Small intestine (tissue), 16 donors: ENCODE results near the gene CSNK1A1L. TPM values are rescaled to one million over a fixed set of nuclear protein-coding genes. Genes with fewer than 3 reads are reported as not detected.

Experiments used
- DNase-seq, 2 donors: peaks; one replicate each; pipeline versions ENCODE4 v3.0.0 to v3.0.0-alpha.2; 2013
- FAIRE-seq: peaks from 2 replicates; lab custom pipeline; 2012; peaks lifted over from hg19 to GRCh38; lab: Jason Lieb, UNC
- H3K27ac ChIP-seq, 3 donors: one replicate each; pipeline ENCODE4 v1.5.1; 2013; ENCODE audit warnings: low read length in 2 of 3, mild to moderate bottlenecking in 2 of 3, control low read depth in 1 of 3, inconsistent platforms in 1 of 3, low read depth in 1 of 3, moderate library complexity in 1 of 3
- H3K27me3 ChIP-seq, 3 donors: one replicate each; pipeline ENCODE4 v1.6.1; 2013; ENCODE audit warnings: low read length in 3 of 3, inconsistent platforms in 1 of 3; ENCODE audit not compliant: control insufficient read depth in 3 of 3, insufficient read depth in 3 of 3
- H3K36me3 ChIP-seq, 3 donors: one replicate each; pipeline ENCODE4 v1.6.1; 2013; ENCODE audit warnings: low read length in 3 of 3, inconsistent platforms in 1 of 3, low read depth in 1 of 3, mild to moderate bottlenecking in 1 of 3, moderate library complexity in 1 of 3; ENCODE audit not compliant: control insufficient read depth in 3 of 3, insufficient read depth in 2 of 3
- H3K4me1 ChIP-seq, 3 donors: one replicate each; pipeline ENCODE4 v1.6.1; 2013; ENCODE audit warnings: low read length in 2 of 3, inconsistent platforms in 1 of 3, low read depth in 1 of 3, mild to moderate bottlenecking in 1 of 3, moderate library complexity in 1 of 3; ENCODE audit not compliant: control insufficient read depth in 3 of 3, insufficient read depth in 2 of 3
- H3K4me3 ChIP-seq, 3 donors: one replicate each; pipeline ENCODE4 v1.5.1; 2013; ENCODE audit warnings: low read length in 3 of 3, control low read depth in 1 of 3, inconsistent platforms in 1 of 3, low read depth in 1 of 3, mild to moderate bottlenecking in 1 of 3, moderate library complexity in 1 of 3
- H3K9me3 ChIP-seq, 2 donors: one replicate each; pipeline ENCODE4 v1.6.1; 2013; ENCODE audit warnings: low read depth in 1 of 2, low read length in 1 of 2; ENCODE audit not compliant: control insufficient read depth in 2 of 2, insufficient read depth in 1 of 2
- WGBS, 3 donors: extraction: QIAGEN DNeasy Blood & Tissue Kit; methylation state at CpG; one replicate each; pipeline ENCODE4 v1.1.7; 2013; 5-methylcytosine and 5-hydroxymethylcytosine counted together
- long read RNA-seq, 10 donors: transcript quantifications; one replicate each; lab custom pipeline, GENCODE V29; 2026
- polyA plus RNA-seq, 4 donors: library from polyadenylated mRNA; stranded (reverse) in 3 of 4; unstranded in 1 of 4; fragments of 200-250 nt in 3 of 4; fragments of 120-200 nt in 1 of 4; gene quantifications; one replicate each; pipeline versions ENCODE4 v1.2.1 to v1.2.3, GENCODE V29; 2013
- donor health status: healthy with polysubstance abuse.
- donor health status: control.
- donor health status: control.
- donor health status: Bipolar disorder and iron deficiency.
- donor health status: healthy.

Gene CSNK1A1L
- not detected for polyA plus RNA-seq
- long read RNA-seq, donor 1 = 0 reads
- long read RNA-seq, donor 2 = 0 reads
- long read RNA-seq, donor 3 = 0 reads
- long read RNA-seq, donor 4 = 0 reads
- long read RNA-seq, donor 5 = 0 reads
- long read RNA-seq, donor 6 = 0 reads
- long read RNA-seq, donor 7 = 0 reads
- long read RNA-seq, donor 8 = 0 reads
- long read RNA-seq, donor 9 = 0 reads
- long read RNA-seq, donor 10, partial matches to known transcripts = 0 of 1 reads
- long read RNA-seq, donor 10, other reads (novel, unspliced or antisense) = 0 of 1 reads

- H3K9me3 ChIP-seq = no peaks in the 10 kb centered on the region
- no peak within 1 kb of the TSS for H3K4me3 ChIP-seq
- H3K36me3 ChIP-seq = no peaks in the 10 kb centered on the region
- DNase-seq (no peak), FAIRE-seq (no peak)
- H3K4me1 ChIP-seq = no peaks in the 10 kb centered on the region
- 88 to 93% (median 93%) methylated on average over 25 to 26 of the region's 26 CpGs for WGBS, 3 donors
- no peak within 1 kb of the TSS for H3K27ac ChIP-seq
- H3K27me3 ChIP-seq = no peaks in the 10 kb centered on the region
These were observed at the start of gene CSNK1A1L for GRCh38 chr13:37105251-37105714. Gene CSNK1A1L (minus strand): TSS chr13:37105664. CDS start chr13:37105256, 408 bp downstream.

DNA sequence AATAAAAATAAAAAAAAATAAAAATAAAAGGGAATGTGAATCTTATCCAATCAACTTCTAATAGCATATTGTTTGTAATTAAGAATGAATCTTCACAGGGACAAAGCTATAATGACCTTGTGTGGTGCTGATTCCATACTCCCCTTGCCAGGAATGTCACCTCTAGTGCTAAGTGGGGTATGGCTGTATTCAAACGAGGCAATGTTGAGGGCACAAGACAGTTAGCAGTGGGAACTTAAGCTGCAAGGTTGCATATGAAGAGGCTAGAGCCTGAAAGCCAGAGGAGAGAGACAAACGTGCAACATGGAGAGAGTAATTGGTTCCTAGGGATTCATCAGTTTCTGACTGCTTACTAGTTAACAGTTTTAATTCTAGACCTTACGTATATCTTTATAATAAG lies 43.9 kb upstream of the CSNK1A1L start:
- Histone ChIP-seq H3K36me3 (no peaks in the 10 kb centered on the region), H3K4me3 (no peak overlapping the region), H3K27me3 (no peaks in the 10 kb centered on the region), H3K4me1 (no peaks in the 10 kb centered on the region), H3K27ac (no peak overlapping the region), H3K9me3 (no peaks in the 10 kb centered on the region)
- DNase-seq (no peak), FAIRE-seq (no peak)
- WGBS, 3 donors = 42 to 49% (median 47%) methylated on average over 3 of the region's 3 CpGs

DNA sequence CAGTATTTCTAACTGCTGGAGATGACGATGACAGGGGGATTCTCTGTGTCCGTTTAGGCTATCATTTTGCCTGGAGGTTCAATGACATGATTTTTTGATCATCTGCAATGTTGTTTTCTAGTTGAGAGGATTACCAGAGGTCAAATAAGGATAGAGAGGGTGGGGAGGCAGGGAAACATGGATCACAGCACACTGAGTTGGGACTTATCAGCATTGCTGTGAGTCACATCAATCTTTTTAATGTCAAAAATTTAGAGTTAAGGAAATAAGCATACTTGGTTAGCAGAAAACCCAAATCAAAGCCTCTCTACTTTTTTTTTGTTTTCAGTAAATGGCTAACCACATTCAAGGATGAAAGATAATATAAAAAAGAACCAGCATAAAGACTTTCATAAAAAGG lies 43.0 kb upstream of the CSNK1A1L start:
- Histone ChIP-seq H3K9me3 (no peaks in the 10 kb centered on the region), H3K27me3 (no peaks in the 10 kb centered on the region), H3K36me3 (no peaks in the 10 kb centered on the region), H3K4me3 (no peak overlapping the region), H3K4me1 (no peaks in the 10 kb centered on the region), H3K27ac (no peak overlapping the region)
- FAIRE-seq (no peak), DNase-seq (no peak)
- WGBS, 3 donors = 70 to 75% (median 73%) methylated on average over 2 of the region's 2 CpGs

- DNase-seq (peak in 1 of 2 donors; percentile 15), FAIRE-seq (no peak)
- Histone ChIP-seq H3K4me1 (no peaks in the 10 kb centered on the region), H3K36me3 (no peaks in the 10 kb centered on the region), H3K27ac (no peak overlapping the region), H3K27me3 (no peaks in the 10 kb centered on the region), H3K4me3 (no peak overlapping the region), H3K9me3 (no peaks in the 10 kb centered on the region)
These were observed 39.2 kb upstream of the CSNK1A1L start for GRCh38 chr13:37144661-37145060.

- DNase-seq = no peak
- Histone ChIP-seq H3K36me3 (no peaks in the 10 kb centered on the region), H3K27me3 (no peaks in the 10 kb centered on the region), H3K27ac (no peak overlapping the region), H3K4me3 (no peak overlapping the region), H3K4me1 (no peaks in the 10 kb centered on the region), H3K9me3 (no peaks in the 10 kb centered on the region)
- FAIRE-seq = no peak
- WGBS, 3 donors = 8 to 29% (median 24%) methylated on average over 1 of the region's 1 CpG
These were observed 38.4 kb upstream of the CSNK1A1L start for GRCh38 chr13:37143911-37144310.

GRCh38 chr13:37142877-37143276 lies 37.4 kb upstream of the CSNK1A1L start:
- no peak overlapping the region for H3K27ac ChIP-seq
- H3K9me3 ChIP-seq = no peaks in the 10 kb centered on the region
- H3K4me3 ChIP-seq = no peak overlapping the region
- WGBS, 3 donors = 86 to 96% (median 93%) methylated on average over 1 of the region's 1 CpG
- H3K4me1 ChIP-seq = no peaks in the 10 kb centered on the region
- no peaks in the 10 kb centered on the region for H3K36me3 ChIP-seq
- DNase-seq (no peak), FAIRE-seq (no peak)
- H3K27me3 ChIP-seq = no peaks in the 10 kb centered on the region

- WGBS, 3 donors = 74 to 81% (median 76%) methylated on average over 1 of the region's 1 CpG
- Histone ChIP-seq H3K9me3 (no peaks in the 10 kb centered on the region), H3K4me3 (no peak overlapping the region), H3K27ac (no peak overlapping the region), H3K27me3 (no peaks in the 10 kb centered on the region), H3K36me3 (no peaks in the 10 kb centered on the region), H3K4me1 (no peaks in the 10 kb centered on the region)
- FAIRE-seq (no peak), DNase-seq (no peak)
These were observed 35.5 kb upstream of the CSNK1A1L start for GRCh38 chr13:37141011-37141410.

DNA sequence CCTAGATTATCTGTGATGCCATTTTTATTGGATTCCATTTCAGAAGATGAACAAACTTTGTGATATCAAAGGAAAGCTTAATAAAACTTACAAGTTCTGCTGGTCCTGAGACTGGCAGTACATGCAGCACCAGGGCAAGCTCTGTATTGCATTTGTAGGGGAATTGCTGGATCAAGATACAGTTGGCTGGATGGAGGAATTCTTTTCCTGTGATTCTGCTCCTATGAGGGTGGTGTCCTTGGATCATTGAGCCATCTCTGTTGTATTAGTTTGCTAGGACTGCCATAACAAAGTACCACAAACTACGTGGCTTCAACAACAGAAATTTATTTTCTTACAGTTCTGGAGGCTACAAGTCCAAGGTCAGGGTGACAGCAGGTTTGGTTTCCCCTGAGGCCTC lies 33.9 kb upstream of the CSNK1A1L start:
- Histone ChIP-seq H3K27ac (no peak overlapping the region), H3K4me1 (peaks cover 0 to 3% (median 0%) of the 10 kb centered on the region in 3 donors), H3K27me3 (no peaks in the 10 kb centered on the region), H3K36me3 (no peaks in the 10 kb centered on the region), H3K9me3 (no peaks in the 10 kb centered on the region), H3K4me3 (no peak overlapping the region)
- 50 to 67% (median 58%) methylated on average over 1 of the region's 1 CpG for whole genome bisulfite sequencing, 3 donors
- FAIRE-seq = no peak
- DNase-seq = no peak

GRCh38 chr13:37138926-37139325 lies 33.5 kb upstream of the CSNK1A1L start:
- Histone ChIP-seq H3K9me3 (no peaks in the 10 kb centered on the region), H3K27me3 (no peaks in the 10 kb centered on the region), H3K4me1 (peaks cover 0 to 3% (median 0%) of the 10 kb centered on the region in 3 donors), H3K36me3 (no peaks in the 10 kb centered on the region), H3K4me3 (no peak overlapping the region), H3K27ac (no peak overlapping the region)
- 86 to 88% (median 88%) methylated on average over 3 of the region's 3 CpGs for WGBS, 3 donors
- FAIRE-seq (no peak), DNase-seq (no peak)
